Keratinocyte (primary cell): Measurements from ENCODE around the gene BEAN1. TPM values are rescaled to one million over a fixed set of nuclear protein-coding genes. Genes with fewer than 3 reads are reported as not detected.

Experiments used
- DNase-seq: peaks from one replicate; pipeline ENCODE4 v3.0.0-alpha.2; 2011; ENCODE audit warnings: low read depth, missing footprints, low spot score
- FAIRE-seq: peaks from 2 replicates; lab custom pipeline; 2011; peaks lifted over from hg19 to GRCh38; lab: Jason Lieb, UNC
- H2AFZ ChIP-seq: 2 replicates; pipeline ENCODE4 v1.6.0; 2012; ENCODE audit warnings: low read length, control low read depth, inconsistent platforms; ENCODE audit not compliant: control insufficient read depth
- H3K27ac ChIP-seq: 2 replicates; pipeline ENCODE4 v1.5.1; 2011; ENCODE audit warnings: low read length; ENCODE audit not compliant: control insufficient read depth, insufficient read depth
- H3K27me3 ChIP-seq: 3 replicates; pipeline ENCODE4 v1.6.0; 2011; ENCODE audit warnings: low read length; ENCODE audit not compliant: control insufficient read depth, insufficient read depth; ENCODE audit errors: extremely low read depth
- H3K36me3 ChIP-seq, 2 experiments: 2 replicates in 1 of 2; 3 replicates in 1 of 2; pipeline ENCODE4 v1.5.1; 2011; ENCODE audit warnings: low read length in 2 of 2, mild to moderate bottlenecking in 1 of 2; ENCODE audit not compliant: control insufficient read depth in 2 of 2, insufficient read depth in 2 of 2; ENCODE audit errors: extremely low read depth in 1 of 2
- H3K4me1 ChIP-seq: 3 replicates; pipeline ENCODE4 v1.5.1; 2011; ENCODE audit warnings: low read length; ENCODE audit not compliant: control insufficient read depth, insufficient read depth; ENCODE audit errors: extremely low read depth
- H3K4me2 ChIP-seq: 3 replicates; pipeline ENCODE4 v1.6.0; 2011; ENCODE audit warnings: low read depth, low read length; ENCODE audit not compliant: control insufficient read depth, insufficient read depth; ENCODE audit errors: extremely low read depth
- H3K4me3 ChIP-seq, 3 experiments: fragments of 200-600 bp in 1 of 3; sonication (generic) in 1 of 3; 2 replicates in 2 of 3; 3 replicates in 1 of 3; pipeline ENCODE4 v1.5.1; 2011 to 2016; ENCODE audit warnings: low read length in 3 of 3, mild to moderate bottlenecking in 3 of 3, control low read depth in 2 of 3, inconsistent platforms in 1 of 3, low read depth in 1 of 3, mixed read lengths in 1 of 3, mixed run types in 1 of 3, moderate library complexity in 1 of 3; ENCODE audit not compliant: control insufficient read depth in 2 of 3, insufficient read depth in 2 of 3; ENCODE audit errors: extremely low read depth in 1 of 3
- H3K79me2 ChIP-seq: 2 replicates; pipeline ENCODE4 v1.6.0; 2012; ENCODE audit warnings: low read length; ENCODE audit not compliant: control insufficient read depth, insufficient read depth
- H3K9ac ChIP-seq: 3 replicates; pipeline ENCODE4 v1.6.0; 2011; ENCODE audit warnings: low read length; ENCODE audit not compliant: control insufficient read depth, insufficient read depth; ENCODE audit errors: extremely low read depth
- H3K9me1 ChIP-seq: 3 replicates; pipeline ENCODE4 v1.6.0; 2011; ENCODE audit warnings: low read length; ENCODE audit not compliant: control insufficient read depth, insufficient read depth; ENCODE audit errors: extremely low read depth
- H3K9me3 ChIP-seq: 2 replicates; pipeline ENCODE4 v1.5.1; 2012; ENCODE audit warnings: low read depth, low read length; ENCODE audit not compliant: control insufficient read depth
- H4K20me1 ChIP-seq: 3 replicates; pipeline ENCODE4 v1.6.0; 2011; ENCODE audit warnings: low read length; ENCODE audit not compliant: control insufficient read depth, insufficient read depth; ENCODE audit errors: extremely low read depth
- CTCF ChIP-seq, 3 experiments: IDR thresholded peaks in 1 of 3; conservative IDR thresholded peaks in 1 of 3; optimal IDR thresholded peaks in 1 of 3; 2 replicates in 2 of 3; 3 replicates in 1 of 3; pipeline versions ENCODE3 to v1.5.1; 2011; ENCODE audit warnings: low read length in 3 of 3, mild to moderate bottlenecking in 3 of 3, moderate library complexity in 2 of 3, control low read depth in 1 of 3, inconsistent platforms in 1 of 3; ENCODE audit not compliant: insufficient read depth in 2 of 3; ENCODE audit errors: extremely low read depth in 1 of 3
- EZH2 ChIP-seq: IDR thresholded peaks from one replicate; pipeline ENCODE4 v1.6.1; 2012; ENCODE audit warnings: inconsistent platforms, mild to moderate bottlenecking, low read length, moderate library complexity
- dilution Hi-C: fragments of 300-500 bp; cut with MboI; formaldehyde crosslinking; loops from one replicate; pipeline ENCODE4 v1.7.0; 2020; ENCODE audit warnings: low sequenced_read_pairs; ENCODE audit not compliant: extremely low pct_ligation_motif_present
- polyA plus RNA-seq, 5 experiments: library from polyadenylated mRNA; depleted of rRNA in 3 of 5; stranded (reverse) in 3 of 5; stranded (forward) in 1 of 5; unstranded in 1 of 5; fragments of >200 nt; gene quantifications; 1 replicate in 1 of 5; 2 replicates in 3 of 5; 3 replicates in 1 of 5; pipeline versions ENCODE4 v1.2.1 to v1.2.3, GENCODE V29; 2011 to 2012; ENCODE audit warnings: missing spikeins in 2 of 5, low read depth in 1 of 5, low replicate concordance in 1 of 5

Gene BEAN1
- polyA plus RNA-seq, 1 donor (not counting 4 experiments of a cell fraction or from before 2014, with no cell fraction given): 0.24 TPM

DNA sequence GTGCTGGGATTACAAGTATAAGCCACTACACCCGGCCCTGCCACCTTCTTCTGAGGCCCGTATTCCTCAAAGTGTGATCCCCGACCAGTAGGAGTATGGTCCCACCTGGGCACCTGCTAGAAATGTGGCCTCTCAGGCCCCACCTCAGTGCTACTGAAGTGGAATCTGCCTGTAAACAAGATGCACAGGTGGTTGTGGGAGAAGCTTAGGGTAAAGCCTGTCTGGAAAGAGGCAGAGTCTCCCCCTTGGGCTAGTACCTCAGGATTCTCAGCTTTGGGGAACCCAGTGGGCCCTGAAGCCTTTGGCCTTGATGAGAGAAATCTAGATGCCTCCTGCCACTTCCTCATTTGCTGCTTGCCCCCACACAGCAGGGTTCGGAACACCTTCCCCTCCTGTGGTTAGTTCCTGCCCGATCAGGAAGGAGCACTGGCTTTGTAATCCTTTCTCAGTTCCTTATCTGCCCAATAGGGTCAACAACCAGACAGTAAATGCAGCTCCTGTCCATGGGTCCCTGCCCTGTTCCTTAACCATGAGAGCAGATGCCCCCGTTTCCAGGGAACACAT is 97.6 kb downstream of the BEAN1 start:
- H3K4me2 ChIP-seq: no peak overlapping the region
- no peaks in the 10 kb centered on the region for H3K9me3 ChIP-seq
- H3K27ac ChIP-seq: no peak overlapping the region
- H3K9ac ChIP-seq: no peak overlapping the region
- H3K79me2 ChIP-seq: no peaks in the 10 kb centered on the region
- dilution Hi-C loops: no loop called here
- H2AFZ ChIP-seq: no peak overlapping the region
- H3K27me3 ChIP-seq: no peaks in the 10 kb centered on the region
- no peaks in the 10 kb centered on the region for H4K20me1 ChIP-seq
- H3K9me1 ChIP-seq: peaks cover 3% of the 10 kb centered on the region
- TF ChIP-seq EZH2 (no peak), CTCF (optimal IDR thresholded peaks at IDR 0.05 in 1 of 3, IDR thresholded peaks at IDR 0.05 in 1 of 3, conservative IDR thresholded peaks at IDR 0.05 in 1 of 3; ENCODE audit: extremely low read depth in 1 of 3, insufficient read depth in 2 of 3, low read length in 3 of 3) (no peak)
- no peak overlapping the region for H3K4me3 ChIP-seq
- DNase-seq: no peak
- H3K36me3 ChIP-seq: peaks cover 8 to 13% of the 10 kb centered on the region in 2 experiments
- no peak for FAIRE-seq
- H3K4me1 ChIP-seq: peaks cover 28% of the 10 kb centered on the region

GRCh38 chr16:66525396-66526180 is 98.5 kb downstream of the BEAN1 start:
- peaks cover 3% of the 10 kb centered on the region for H3K9me1 ChIP-seq
- no peaks in the 10 kb centered on the region for H3K79me2 ChIP-seq
- DNase-seq (no peak), FAIRE-seq (no peak)
- TF ChIP-seq EZH2 (no peak), CTCF (optimal IDR thresholded peaks at IDR 0.05 in 1 of 3, IDR thresholded peaks at IDR 0.05 in 1 of 3, conservative IDR thresholded peaks at IDR 0.05 in 1 of 3; ENCODE audit: extremely low read depth in 1 of 3, insufficient read depth in 2 of 3, low read length in 3 of 3) (no peak)
- no peak overlapping the region for H2AFZ ChIP-seq
- H3K4me2 ChIP-seq: no peak overlapping the region
- H3K4me3 ChIP-seq: no peak overlapping the region
- no peak overlapping the region for H3K9ac ChIP-seq
- peaks cover 25% of the 10 kb centered on the region for H3K4me1 ChIP-seq
- dilution Hi-C loops: no loop called here
- peaks cover 8 to 13% of the 10 kb centered on the region in 2 experiments for H3K36me3 ChIP-seq
- no peak overlapping the region for H3K27ac ChIP-seq
- H3K27me3 ChIP-seq: no peaks in the 10 kb centered on the region
- H4K20me1 ChIP-seq: no peaks in the 10 kb centered on the region
- H3K9me3 ChIP-seq: no peaks in the 10 kb centered on the region
